NCI-H128 (cell line): Measurements from ENCODE around the gene PCSK9.
"Not testable (repeated sequence)": the region's sequence is repeated elsewhere in the genome, so short reads cannot be mapped to it uniquely, and the experiment has no call there.

Source experiments
- DNase-seq: peaks from one replicate; lab custom pipeline; 2025; ENCODE audit not compliant: unreplicated experiment; lab: John Stamatoyannopoulos, UW

PCSK9 gene

GRCh38 chr1:55007625-55008024, 31.7 kb upstream of the PCSK9 start:
- no peak for DNase-seq

GRCh38 chr1:55010194-55010886, 29.0 kb upstream of the PCSK9 start:
- DNase-seq = no peak

- no peak for DNase-seq
Measured at GRCh38 chr1:55010887-55011217, 28.5 kb upstream of the PCSK9 start.

- DNase-seq = no peak
Measured at GRCh38 chr1:55012661-55013060, 26.7 kb upstream of the PCSK9 start.

- DNase-seq = no peak
Measured at GRCh38 chr1:55015123-55015522, 24.2 kb upstream of the PCSK9 start.

- no peak for DNase-seq
Measured at GRCh38 chr1:55015731-55016620, 23.4 kb upstream of the PCSK9 start.

GRCh38 chr1:55018395-55018794, 21.0 kb upstream of the PCSK9 start:
- DNase-seq = no peak

- DNase-seq = peak; percentile 81
Measured at GRCh38 chr1:55021942-55022546, 17.3 kb upstream of the PCSK9 start.

- DNase-seq = not testable (repeated sequence)
Measured at GRCh38 chr1:55024163-55024562, 15.2 kb upstream of the PCSK9 start.

GRCh38 chr1:55026682-55027081, 12.7 kb upstream of the PCSK9 start:
- not testable (repeated sequence) for DNase-seq

GRCh38 chr1:55031098-55031497, 8.2 kb upstream of the PCSK9 start:
- DNase-seq = not testable (repeated sequence)

GRCh38 chr1:55033265-55033614, 6.1 kb upstream of the PCSK9 start:
- no peak for DNase-seq

GRCh38 chr1:55034476-55035133, 4.7 kb upstream of the PCSK9 start:
- DNase-seq = no peak

GRCh38 chr1:55035904-55036303, 3.4 kb upstream of the PCSK9 start:
- DNase-seq = no peak

- no peak for DNase-seq
Measured at GRCh38 chr1:55037733-55038551, 1.4 kb upstream of the PCSK9 start.

GRCh38 chr1:55038552-55038838, 853 bp upstream of the PCSK9 start:
- no peak for DNase-seq

- no peak for DNase-seq
Measured at GRCh38 chr1:55038974-55039341, 390 bp upstream of the PCSK9 start.

GRCh38 chr1:55040083-55040932, 960 bp downstream of the PCSK9 start:
- no peak for DNase-seq

GRCh38 chr1:55040933-55041494, 1.7 kb downstream of the PCSK9 start:
- DNase-seq = no peak

- DNase-seq = no peak
Measured at GRCh38 chr1:55041613-55042012, 2.3 kb downstream of the PCSK9 start.
